Kidney (tissue), 14 donors: ENCODE data around the gene IFFO2. TPM values are rescaled to one million over a fixed set of nuclear protein-coding genes. Genes with fewer than 3 reads are reported as not detected.

ENCODE experiments used
- DNase-seq, 5 donors: peaks; one replicate each; pipeline ENCODE4 v3.0.0-alpha.2; 2013 to 2020
- FAIRE-seq: peaks from 2 replicates; lab custom pipeline; 2012; peaks lifted over from hg19 to GRCh38; lab: Jason Lieb, UNC
- H3K27ac ChIP-seq, 2 donors: one replicate each; pipeline ENCODE4 v1.7.0; 2013; ENCODE audit warnings: low read depth in 2 of 2, low read length in 2 of 2, inconsistent platforms in 1 of 2
- H3K27me3 ChIP-seq: one replicate; pipeline ENCODE4 v1.7.1; 2013; ENCODE audit warnings: low read length, inconsistent platforms; ENCODE audit not compliant: control insufficient read depth, insufficient read depth
- H3K36me3 ChIP-seq, 3 donors: one replicate each; pipeline versions ENCODE4 v1.7.0 to v1.7.1; 2013; ENCODE audit warnings: low read length in 3 of 3, control low read depth in 1 of 3, inconsistent platforms in 1 of 3; ENCODE audit not compliant: insufficient read depth in 3 of 3, control insufficient read depth in 2 of 3
- H3K4me1 ChIP-seq, 3 donors: one replicate each; pipeline versions ENCODE4 v1.7.0 to v1.7.1; 2013; ENCODE audit warnings: low read length in 3 of 3, inconsistent platforms in 1 of 3, low read depth in 1 of 3; ENCODE audit not compliant: control insufficient read depth in 2 of 3, insufficient read depth in 2 of 3
- H3K4me3 ChIP-seq, 3 donors: one replicate each; pipeline versions ENCODE4 v1.7.0 to v1.8.1; 2013; ENCODE audit warnings: low read length in 3 of 3, control low read depth in 1 of 3, inconsistent platforms in 1 of 3
- H3K9ac ChIP-seq, 3 donors: one replicate each; pipeline versions ENCODE4 v1.7.0 to v1.7.1; 2013; ENCODE audit warnings: low read length in 3 of 3, control low read depth in 1 of 3, inconsistent platforms in 1 of 3
- H3K9me3 ChIP-seq, 3 donors: one replicate each; pipeline versions ENCODE4 v1.7.0 to v1.7.1; 2013; ENCODE audit warnings: low read length in 3 of 3, control low read depth in 1 of 3, inconsistent platforms in 1 of 3; ENCODE audit not compliant: control insufficient read depth in 2 of 3, insufficient read depth in 1 of 3
- intact Hi-C: fragments of 100-400 bp; cut with DNase I; formaldehyde crosslinking; loops from one replicate; pipeline ENCODE4 v1.11.1; 2022
- polyA plus RNA-seq: library from polyadenylated mRNA; stranded (reverse); fragments of 350-450 nt; fragmentation: Illumina TruSeq; extraction: RNeasy Lipid Tissue Mini Kit (QIAGEN cat#74804); gene quantifications from one replicate; pipeline ENCODE4 v1.2.3, GENCODE V29; 2014; ENCODE audit warnings: low read depth, low replicate concordance; ENCODE audit not compliant: insufficient read depth
- total RNA-seq: library from RNA; stranded (reverse); fragmentation: NEBNext Ultra II Directional; extraction: Animal tissue kit (Norgen Biotek cat#: 25700); gene quantifications from one replicate; pipeline ENCODE4 v1.2.1, GENCODE V29; 2021
- TF ChIP-seq, protein P1 (sequence below): IDR thresholded peaks from 3 replicates; pipeline ENCODE4 v1.5.1; 2012; ENCODE audit warnings: mild to moderate bottlenecking, moderate library complexity, borderline replicate concordance; ENCODE audit not compliant: insufficient read depth; ENCODE audit errors: extremely low read depth
- donor health status: control.
- donor health status: control.
- donor health status: control.
- donor health status: control.
- donor health status: control.
- donor health status: DM: yes; HTN: yes; CAD: no.
- donor health status: Normal renal cell carcinoma (clear cell type).

The IFFO2 gene
- total and polyA plus RNA-seq, 2 donors from 2014 or later, result 7.5 to 23.1 TPM

DNA sequence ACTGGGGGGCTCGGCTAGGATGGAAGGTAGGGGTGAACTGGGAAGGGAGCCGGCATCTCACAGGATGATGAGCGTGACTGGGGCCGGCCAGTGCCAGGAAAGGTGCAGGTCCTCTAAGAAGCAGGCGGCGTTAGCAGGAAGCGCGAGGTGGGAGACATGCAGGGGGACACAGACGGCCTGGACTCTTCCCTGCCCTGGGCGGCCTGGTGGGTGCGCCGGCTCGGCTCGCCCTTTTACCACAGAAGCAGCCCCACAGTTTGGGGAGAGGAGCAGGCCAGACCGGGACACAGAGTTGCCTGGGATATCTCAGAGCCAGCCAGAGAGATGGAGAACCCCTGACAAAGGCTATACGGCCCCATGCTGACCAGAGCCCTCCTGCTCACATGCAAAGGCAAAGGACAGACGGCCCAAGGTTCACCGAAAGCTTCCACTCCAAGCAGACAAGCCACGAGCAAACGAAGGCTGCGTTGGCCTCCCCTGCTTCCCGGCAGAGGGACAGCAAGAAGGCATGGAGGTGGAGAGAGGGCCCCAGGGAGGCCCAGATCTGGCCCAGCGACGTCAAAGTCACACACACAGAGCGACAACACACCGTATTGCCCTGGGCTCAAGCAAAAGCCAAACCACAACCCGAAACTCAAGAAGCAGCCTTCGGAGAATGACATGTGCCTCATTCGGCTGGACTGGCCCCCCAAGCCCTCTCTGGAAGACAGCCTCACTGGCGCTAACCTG is 39.2 kb downstream of the IFFO2 start:
- TF ChIP-seq, protein P1, sequence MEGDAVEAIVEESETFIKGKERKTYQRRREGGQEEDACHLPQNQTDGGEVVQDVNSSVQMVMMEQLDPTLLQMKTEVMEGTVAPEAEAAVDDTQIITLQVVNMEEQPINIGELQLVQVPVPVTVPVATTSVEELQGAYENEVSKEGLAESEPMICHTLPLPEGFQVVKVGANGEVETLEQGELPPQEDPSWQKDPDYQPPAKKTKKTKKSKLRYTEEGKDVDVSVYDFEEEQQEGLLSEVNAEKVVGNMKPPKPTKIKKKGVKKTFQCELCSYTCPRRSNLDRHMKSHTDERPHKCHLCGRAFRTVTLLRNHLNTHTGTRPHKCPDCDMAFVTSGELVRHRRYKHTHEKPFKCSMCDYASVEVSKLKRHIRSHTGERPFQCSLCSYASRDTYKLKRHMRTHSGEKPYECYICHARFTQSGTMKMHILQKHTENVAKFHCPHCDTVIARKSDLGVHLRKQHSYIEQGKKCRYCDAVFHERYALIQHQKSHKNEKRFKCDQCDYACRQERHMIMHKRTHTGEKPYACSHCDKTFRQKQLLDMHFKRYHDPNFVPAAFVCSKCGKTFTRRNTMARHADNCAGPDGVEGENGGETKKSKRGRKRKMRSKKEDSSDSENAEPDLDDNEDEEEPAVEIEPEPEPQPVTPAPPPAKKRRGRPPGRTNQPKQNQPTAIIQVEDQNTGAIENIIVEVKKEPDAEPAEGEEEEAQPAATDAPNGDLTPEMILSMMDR, result no peak
- FAIRE-seq, result no peak
- H3K9ac ChIP-seq, result no peak overlapping the region
- H3K27me3 ChIP-seq, result no peaks in the 10 kb centered on the region
- no peak for DNase-seq
- no peak overlapping the region for H3K4me3 ChIP-seq
- peaks cover 5 to 13% (median 9%) of the 10 kb centered on the region in 3 donors for H3K4me1 ChIP-seq
- no peaks in the 10 kb centered on the region for H3K9me3 ChIP-seq
- peaks cover 4 to 8% (median 6%) of the 10 kb centered on the region in 3 donors for H3K36me3 ChIP-seq
- intact Hi-C loops, result loop anchor here (10.0 kb wide), 1 partner anchor 178 kb away; no protein-coding TSS in a partner anchor
- no peak overlapping the region for H3K27ac ChIP-seq

DNA sequence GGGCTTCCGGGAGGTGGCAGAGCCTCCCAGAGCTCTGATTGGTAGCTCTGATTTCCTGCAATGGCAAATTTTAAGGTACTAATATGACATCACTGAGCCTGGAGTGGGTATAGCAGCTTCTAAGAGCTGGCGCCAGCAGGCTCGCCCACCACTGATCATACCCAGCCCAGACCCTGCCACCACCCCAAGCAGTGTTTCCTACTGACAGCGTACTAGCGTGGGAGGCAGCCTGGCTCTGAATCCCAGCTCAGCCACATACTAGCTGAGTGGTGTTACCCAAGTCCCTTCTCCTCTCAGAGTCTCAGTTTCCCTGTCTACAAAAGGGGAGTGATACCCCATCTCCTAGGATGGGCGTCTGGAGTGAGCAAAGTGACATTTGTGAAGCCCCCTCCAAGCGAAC is 41.1 kb downstream of the IFFO2 start:
- peaks cover 8 to 16% (median 14%) of the 10 kb centered on the region in 3 donors for H3K36me3 ChIP-seq
- intact Hi-C loops, result loop anchor here (10.0 kb wide), 1 partner anchor 179 kb away; no protein-coding TSS in a partner anchor

DNA sequence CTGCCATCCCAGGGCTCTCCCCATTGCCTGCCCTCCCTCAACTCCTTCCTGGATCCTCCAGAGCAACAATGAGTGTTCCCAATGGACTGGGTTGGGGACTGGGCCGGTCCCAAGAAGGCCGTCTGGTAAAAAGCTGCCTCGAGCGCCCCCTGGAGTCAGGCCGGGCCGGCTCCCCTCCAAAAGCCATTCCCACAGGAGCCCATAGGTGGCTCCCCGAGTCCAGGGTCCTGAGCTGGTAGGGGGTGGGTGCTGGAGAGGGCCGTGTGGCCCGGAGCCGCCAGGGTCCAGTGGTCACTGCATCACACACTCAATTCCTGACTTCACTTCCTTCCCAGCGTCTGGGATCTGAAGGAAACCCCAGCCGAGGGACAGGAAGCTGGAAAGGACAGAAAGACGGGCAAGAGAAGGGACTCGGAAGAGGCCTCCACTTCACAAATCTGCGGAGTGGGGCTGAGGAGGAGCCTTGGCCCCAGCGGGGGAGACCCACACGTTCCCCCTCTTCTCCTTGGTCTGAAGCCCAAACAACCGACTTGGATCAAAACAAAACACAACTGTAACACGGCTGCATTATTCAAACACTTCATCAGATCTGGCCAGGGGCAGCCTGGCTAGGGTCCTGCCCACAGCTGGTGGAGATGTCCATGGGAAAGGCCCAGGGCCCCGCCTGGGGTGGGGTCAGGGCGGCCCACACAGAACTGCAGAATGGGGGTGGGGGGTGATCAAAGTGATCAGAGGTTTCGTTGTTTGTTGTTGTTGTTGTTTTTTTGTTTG is 43.2 kb downstream of the IFFO2 start:
- DNase-seq, result peak; percentile 92 to 96 (median 93)
- H3K9me3 ChIP-seq, result no peaks in the 10 kb centered on the region
- FAIRE-seq, result peak; percentile 11
- intact Hi-C loops, result loop anchor here (10.0 kb wide), 1 partner anchor 182 kb away; no protein-coding TSS in a partner anchor
- TF ChIP-seq, protein P1, result peak; percentile 98
- H3K36me3 ChIP-seq, result peaks cover 9 to 29% (median 23%) of the 10 kb centered on the region in 3 donors
- peak overlapping the region; percentile 49 to 62 for H3K27ac ChIP-seq
- no peak overlapping the region for H3K4me3 ChIP-seq
- peak overlapping the region in 2 of 3 donors; percentile 29 to 73 for H3K9ac ChIP-seq
- peaks cover 0 to 9% (median 9%) of the 10 kb centered on the region in 3 donors for H3K4me1 ChIP-seq
- no peaks in the 10 kb centered on the region for H3K27me3 ChIP-seq

More for the DNA sequence above, 41.1 kb downstream of the IFFO2 start:
- TF ChIP-seq, protein P1, result no peak
- no peak for DNase-seq
- H3K9me3 ChIP-seq, result no peaks in the 10 kb centered on the region
- no peak for FAIRE-seq
- H3K27me3 ChIP-seq, result no peaks in the 10 kb centered on the region
- no peak overlapping the region for H3K27ac ChIP-seq
- H3K9ac ChIP-seq, result no peak overlapping the region
- peaks cover 0 to 9% (median 9%) of the 10 kb centered on the region in 3 donors for H3K4me1 ChIP-seq
- no peak overlapping the region for H3K4me3 ChIP-seq
